H1 (cell line): ENCODE measurements around the gene TK1.

Experiments
- CHD1 ChIP-seq: IDR thresholded peaks from 2 replicates; pipeline ENCODE4 v1.6.1; 2012; ENCODE audit warnings: low read depth, low read length, improper control_type of control experiment
- EP300 ChIP-seq, 2 experiments: IDR thresholded peaks; 1 replicate in 1 of 2; 2 replicates in 1 of 2; pipeline ENCODE4 v1.6.1; 2011 to 2012; ENCODE audit warnings: low read depth in 2 of 2, low read length in 2 of 2, mild to moderate bottlenecking in 2 of 2, borderline replicate concordance in 1 of 2, inconsistent platforms in 1 of 2, moderate library complexity in 1 of 2
- POLR2A ChIP-seq, 2 experiments: IDR thresholded peaks; 1 replicate in 1 of 2; 2 replicates in 1 of 2; pipeline ENCODE4 v1.6.1; 2011; ENCODE audit warnings: low read depth in 2 of 2, low read length in 2 of 2, mild to moderate bottlenecking in 2 of 2; ENCODE audit errors: control extremely low read depth in 1 of 2
- POLR2AphosphoS5 ChIP-seq: IDR thresholded peaks from 2 replicates; pipeline ENCODE4 v1.6.1; 2011; ENCODE audit warnings: low read depth, low read length
- SIRT6 ChIP-seq: IDR thresholded peaks from one replicate; pipeline ENCODE4 v1.7.1; 2012; ENCODE audit warnings: low read length, inconsistent platforms
- YY1 ChIP-seq: IDR thresholded peaks from 2 replicates; pipeline ENCODE4 v1.6.1; 2011; ENCODE audit warnings: low read depth, mild to moderate bottlenecking, low read length
- TF ChIP-seq, protein P1 (sequence below), 3 experiments: IDR thresholded peaks; 1 replicate in 2 of 3; 2 replicates in 1 of 3; pipeline versions ENCODE4 v1.5.1 to v1.6.1; 2011; ENCODE audit warnings: low read length in 3 of 3, mild to moderate bottlenecking in 3 of 3, inconsistent platforms in 2 of 3, low read depth in 1 of 3, moderate library complexity in 1 of 3; ENCODE audit not compliant: insufficient read depth in 1 of 3; ENCODE audit errors: control extremely low read depth in 1 of 3

DNA sequence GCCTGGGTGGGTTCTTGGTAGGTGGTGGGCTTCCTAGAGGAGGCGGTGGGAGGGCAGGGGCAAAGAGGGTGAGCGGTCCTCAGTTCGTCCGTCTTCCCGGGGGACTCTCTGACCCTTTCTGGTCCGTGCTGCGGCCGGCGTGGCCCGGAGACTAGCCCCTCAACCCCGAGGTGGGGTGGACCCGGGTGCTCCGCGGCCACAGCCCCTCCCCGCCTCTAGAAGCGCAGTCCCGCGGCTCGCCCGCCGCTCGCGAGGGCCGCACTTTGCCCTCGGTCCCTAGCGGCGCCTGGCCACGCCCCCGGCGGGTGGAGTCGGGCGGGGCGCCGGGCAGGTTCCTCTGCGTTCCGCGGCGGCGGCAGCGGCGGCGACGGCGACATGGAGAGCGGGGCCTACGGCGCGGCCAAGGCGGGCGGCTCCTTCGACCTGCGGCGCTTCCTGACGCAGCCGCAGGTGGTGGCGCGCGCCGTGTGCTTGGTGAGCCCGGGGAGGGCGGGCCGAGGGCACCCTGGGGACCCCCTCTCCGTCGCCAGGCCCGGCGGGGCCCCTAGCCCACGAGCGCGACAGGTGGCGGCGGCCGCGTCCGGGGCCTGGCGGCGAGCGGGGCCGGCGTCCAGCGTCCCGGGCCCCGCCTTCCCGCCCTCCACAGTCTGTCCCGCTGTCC, 18.5 kb downstream of the TK1 start, which contains the start of gene SYNGR2:
- TF ChIP-seq, protein P1, sequence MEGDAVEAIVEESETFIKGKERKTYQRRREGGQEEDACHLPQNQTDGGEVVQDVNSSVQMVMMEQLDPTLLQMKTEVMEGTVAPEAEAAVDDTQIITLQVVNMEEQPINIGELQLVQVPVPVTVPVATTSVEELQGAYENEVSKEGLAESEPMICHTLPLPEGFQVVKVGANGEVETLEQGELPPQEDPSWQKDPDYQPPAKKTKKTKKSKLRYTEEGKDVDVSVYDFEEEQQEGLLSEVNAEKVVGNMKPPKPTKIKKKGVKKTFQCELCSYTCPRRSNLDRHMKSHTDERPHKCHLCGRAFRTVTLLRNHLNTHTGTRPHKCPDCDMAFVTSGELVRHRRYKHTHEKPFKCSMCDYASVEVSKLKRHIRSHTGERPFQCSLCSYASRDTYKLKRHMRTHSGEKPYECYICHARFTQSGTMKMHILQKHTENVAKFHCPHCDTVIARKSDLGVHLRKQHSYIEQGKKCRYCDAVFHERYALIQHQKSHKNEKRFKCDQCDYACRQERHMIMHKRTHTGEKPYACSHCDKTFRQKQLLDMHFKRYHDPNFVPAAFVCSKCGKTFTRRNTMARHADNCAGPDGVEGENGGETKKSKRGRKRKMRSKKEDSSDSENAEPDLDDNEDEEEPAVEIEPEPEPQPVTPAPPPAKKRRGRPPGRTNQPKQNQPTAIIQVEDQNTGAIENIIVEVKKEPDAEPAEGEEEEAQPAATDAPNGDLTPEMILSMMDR (IDR thresholded peaks at IDR 0.05; ENCODE audit: control extremely low read depth in 1 of 3, insufficient read depth in 1 of 3, low read depth in 1 of 3, low read length in 3 of 3), result no peak
- TF ChIP-seq CHD1, result no peak
- no peak; the same call in 1 of the 2 replicates for TF ChIP-seq POLR2AphosphoS5
- 0 out of 3 replicates have a peak, but pooled peaks of 1 of the 2 experiments have one; percentile 18 for TF ChIP-seq POLR2A (IDR thresholded peaks at IDR 0.05; ENCODE audit: control extremely low read depth in 1 of 2, low read depth in 2 of 2, low read length in 2 of 2)
- peak; percentile 47; the same call in 1 of the 2 replicates for TF ChIP-seq YY1
- TF ChIP-seq SIRT6, result no peak
- peak in 1 of 2 experiments; percentile 80; a peak in 2 of 3 replicates for TF ChIP-seq EP300 (IDR thresholded peaks at IDR 0.05; ENCODE audit: borderline replicate concordance in 1 of 2, low read depth in 2 of 2, low read length in 2 of 2)
